NCI-H524 (cell line): Measurements from ENCODE around the gene METRN.

Source experiments
- DNase-seq, 2 experiments: peaks; one replicate each; lab custom pipeline; 2025; lab: John Stamatoyannopoulos, UW

Gene METRN

DNA sequence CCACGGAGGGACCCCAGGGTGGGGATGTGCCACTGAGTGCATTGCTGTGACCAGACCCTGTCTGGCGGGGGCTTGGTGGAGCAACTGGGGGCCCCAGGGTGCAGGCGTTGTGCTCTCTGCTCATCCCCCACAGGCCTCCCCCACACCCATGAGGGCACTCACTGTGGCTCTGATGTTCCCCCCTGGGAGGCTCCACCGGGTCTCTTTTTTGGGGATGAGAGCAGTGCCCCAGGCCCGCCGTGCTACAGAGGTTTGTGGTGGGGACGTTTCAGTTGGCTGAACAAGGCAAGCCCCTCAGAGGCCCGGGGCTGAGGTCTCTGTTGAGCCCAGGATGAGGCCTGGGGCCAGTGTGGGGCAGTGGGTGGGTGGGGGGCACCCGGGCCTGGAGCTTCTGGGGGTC, 8.8 kb downstream of the METRN start:
- DNase-seq = no peak

DNA sequence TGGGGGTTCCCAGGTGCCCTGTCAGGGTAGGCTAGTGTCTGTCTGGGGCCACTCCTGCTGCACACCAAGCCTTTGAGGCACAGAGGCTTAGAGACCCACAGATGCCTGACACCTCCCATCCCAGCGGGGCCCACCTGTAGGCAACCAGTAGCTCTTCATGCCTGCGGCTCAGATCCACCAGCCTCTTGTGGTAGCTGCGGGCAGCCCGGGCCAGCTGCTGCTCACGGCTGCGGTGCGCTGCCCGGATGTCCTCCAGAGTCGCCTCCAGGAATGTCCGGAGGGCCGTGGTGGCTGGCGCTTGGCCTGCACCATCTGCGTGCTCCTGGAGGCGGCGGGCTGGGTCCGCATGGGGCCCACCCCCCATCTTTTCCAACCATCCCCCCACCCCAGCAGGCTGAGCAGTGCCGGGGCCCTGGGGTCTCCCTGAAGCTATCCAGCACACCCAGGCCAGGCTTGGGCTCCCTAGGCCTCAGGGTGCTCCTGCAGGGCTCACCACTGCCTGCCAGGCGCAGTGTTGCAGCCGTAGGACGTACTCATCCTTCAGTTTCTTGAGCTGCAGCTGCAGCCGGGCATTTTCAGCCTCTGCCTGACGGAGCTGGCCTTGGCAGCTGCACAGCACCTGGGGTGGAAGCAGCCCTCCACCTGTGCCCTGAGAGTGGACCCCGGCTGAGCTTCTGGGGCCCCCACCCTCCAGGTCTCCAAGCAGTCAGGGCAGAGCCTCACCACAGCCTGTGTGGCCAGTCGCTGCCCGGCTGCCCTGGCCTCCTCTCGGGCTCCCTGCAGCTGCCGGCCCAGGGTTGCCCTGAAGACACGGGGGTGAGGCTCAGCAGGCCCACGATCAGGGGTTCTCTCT, 9.5 kb downstream of the METRN start:
- DNase-seq = no peak

DNA sequence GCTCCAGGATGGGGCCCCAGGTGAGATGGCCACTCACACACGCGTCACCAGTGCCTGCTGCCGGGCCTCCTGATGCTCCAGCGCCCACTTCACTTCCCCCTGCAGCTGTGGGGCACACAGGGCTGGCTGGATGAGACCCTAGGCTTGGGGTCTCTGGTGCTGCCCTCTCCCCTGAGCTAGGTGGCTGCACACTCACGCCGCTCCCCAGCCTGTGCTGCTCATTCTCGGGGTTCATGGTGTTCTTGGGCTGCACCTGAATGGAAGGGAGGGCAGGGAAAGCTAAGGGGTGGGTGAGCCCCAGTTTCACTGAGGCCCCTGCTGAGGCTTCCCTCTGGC, 10.1 kb downstream of the METRN start:
- DNase-seq = no peak

DNA sequence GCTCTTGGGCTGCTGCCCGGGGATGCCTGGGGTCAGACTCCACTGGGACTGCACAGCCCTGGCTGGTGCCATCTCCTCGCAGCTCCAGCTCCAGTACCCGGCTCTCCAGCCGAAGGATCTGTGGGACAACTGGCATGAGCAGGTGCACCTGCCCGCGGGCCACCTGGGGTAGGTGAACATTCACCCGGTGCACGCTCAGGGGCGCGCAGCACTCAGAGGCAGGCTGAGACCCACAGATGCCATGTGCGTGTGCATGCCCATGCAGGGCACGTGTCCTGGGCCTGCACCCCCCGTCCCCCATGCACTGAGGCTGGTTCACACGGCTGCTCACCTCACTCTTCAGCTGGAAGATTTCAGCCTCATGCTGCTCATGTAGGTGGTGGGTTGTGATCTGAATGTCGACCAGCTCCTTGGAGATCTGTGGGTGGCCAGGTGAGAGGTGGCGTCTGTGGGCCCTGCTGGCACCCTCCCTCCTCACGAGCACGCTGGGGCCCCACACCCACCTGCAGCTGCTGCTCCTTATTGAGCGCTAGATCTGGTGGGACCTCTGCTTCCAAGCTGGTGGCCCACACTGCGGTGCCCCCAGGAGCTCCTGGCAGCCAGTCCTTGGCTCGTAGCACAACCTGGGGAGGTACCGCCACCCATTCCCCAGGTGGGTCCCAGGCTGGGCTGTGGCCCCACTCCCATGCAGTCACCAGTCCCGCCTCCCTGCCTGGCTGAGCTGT, 10.7 kb downstream of the METRN start:
- no peak for DNase-seq

DNA sequence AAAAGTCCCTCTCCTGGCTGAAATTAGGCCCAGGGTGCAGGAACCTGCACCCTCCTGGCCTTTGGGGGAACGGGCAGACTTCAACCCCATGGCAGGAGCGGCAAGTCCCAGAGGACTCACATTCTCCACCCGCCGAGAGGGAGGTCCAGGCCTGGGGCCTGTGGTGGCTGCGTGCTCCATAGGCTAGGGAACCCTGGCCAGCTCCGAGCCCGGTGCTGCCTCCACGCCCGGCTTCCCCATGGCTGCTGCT, 11.2 kb downstream of the METRN start:
- no peak for DNase-seq

DNA sequence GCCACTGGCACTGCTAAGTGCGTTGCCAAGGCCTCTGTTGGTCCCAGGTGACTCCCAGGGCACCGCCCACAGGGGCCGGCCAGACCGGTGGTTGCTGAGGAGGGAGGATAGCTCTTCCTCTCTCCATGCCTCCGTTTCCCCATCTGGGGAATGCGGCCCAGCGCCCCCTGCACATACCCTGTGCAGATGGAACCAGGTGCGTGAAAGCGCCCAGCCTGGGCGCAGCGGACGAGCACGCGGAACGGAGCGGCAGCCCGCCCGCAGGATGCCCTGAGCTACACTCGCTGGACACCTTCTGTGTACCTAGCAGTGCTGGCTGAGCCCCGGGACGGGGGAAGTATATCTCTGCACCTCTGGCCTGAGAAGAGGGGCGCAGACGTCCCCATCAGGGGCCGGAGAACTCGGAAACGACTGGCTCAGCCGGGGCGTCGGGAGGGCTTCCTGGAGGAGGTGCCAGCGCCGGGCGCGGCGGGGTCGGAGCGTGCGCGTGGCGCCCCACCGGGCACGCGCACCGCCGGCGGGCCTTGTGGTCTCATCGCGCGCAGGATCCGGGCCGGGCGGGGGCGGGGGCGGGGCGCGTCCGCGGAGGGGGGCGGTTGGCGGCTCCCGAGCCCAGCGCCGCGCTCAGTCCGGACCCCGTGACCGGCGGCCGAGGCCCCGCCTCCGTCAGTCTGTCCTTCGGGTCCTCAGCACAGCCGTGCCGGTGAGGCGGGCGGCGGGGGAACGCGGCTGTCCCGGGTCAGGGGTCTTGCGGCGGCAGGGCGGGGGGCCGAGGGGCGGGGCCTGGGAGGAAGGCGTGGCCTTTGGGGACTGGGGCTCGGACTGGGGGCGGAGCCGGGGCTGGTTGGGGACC, 11.7 kb downstream of the METRN start, which contains the start of the genes CCDC78 and HAGHL:
Gene CCDC78 (minus strand): TSS at position 6 of the 853 bp plus-strand sequence. CDS start 76 bp downstream, outside the sequence.
Gene HAGHL (plus strand): TSS at position 669 of the 853 bp plus-strand sequence. CDS start 404 bp downstream, outside the sequence.
- DNase-seq = peak; percentile 42 to 76

DNA sequence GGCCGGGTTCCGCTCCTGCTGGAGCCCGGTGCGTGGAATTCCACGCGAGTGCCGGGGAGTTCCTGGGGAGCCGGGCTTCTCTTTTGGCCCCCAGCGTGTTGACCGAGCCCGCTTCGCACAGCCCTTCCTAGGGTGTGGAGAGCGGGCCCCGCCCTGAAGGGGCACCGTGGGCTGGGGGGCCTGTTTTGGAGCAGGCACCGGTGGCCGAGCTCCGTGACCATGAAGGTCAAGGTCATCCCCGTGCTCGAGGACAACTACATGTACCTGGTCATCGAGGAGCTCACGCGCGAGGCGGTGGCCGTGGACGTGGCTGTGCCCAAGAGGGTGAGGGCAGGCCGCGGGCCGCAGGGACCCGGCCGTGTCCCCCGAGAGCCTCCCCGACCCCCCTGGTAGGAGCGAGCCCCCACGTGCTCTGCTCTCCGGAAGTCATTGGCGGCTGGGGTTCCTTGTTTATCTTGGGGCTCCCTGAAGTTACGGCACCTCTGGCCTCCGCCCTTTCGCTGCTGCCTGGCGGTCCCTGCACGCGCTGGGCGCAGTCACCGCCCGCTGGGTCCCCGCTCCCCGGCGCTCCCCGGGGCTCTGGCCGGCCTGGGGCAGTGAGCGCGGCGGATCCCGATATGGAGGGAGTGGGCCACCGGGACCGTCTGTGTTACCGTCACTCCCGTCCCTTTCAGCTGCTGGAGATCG, 12.5 kb downstream of the METRN start:
- no peak for DNase-seq

DNA sequence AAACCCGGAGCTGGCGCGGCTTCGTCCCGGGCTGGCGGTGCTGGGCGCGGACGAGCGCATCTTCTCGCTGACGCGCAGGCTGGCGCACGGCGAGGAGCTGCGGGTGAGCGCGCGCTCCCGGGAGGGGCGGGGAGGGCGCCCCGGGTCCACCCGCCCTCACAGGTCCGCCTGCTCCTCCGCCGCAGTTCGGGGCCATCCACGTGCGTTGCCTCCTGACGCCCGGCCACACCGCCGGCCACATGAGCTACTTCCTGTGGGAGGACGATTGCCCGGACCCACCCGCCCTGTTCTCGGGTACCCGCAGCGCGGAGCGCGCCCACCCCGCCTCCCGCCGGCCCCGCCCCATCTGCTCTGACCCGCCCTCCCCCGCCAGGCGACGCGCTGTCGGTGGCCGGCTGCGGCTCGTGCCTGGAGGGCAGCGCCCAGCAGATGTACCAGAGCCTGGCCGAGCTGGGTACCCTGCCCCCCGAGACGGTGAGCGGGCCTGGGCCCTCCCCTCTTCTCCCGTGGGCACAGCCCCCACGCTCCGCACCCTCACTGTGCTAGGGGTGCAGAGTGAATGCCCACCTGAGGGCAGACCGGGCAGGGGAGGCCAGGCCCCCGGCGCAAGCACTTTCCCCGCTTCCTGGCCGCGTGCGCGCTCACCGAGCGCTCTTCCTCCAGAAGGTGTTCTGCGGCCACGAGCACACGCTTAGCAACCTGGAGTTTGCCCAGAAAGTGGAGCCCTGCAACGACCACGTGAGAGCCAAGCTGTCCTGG, 13.4 kb downstream of the METRN start:
- DNase-seq = peak; percentile 56 to 78

DNA sequence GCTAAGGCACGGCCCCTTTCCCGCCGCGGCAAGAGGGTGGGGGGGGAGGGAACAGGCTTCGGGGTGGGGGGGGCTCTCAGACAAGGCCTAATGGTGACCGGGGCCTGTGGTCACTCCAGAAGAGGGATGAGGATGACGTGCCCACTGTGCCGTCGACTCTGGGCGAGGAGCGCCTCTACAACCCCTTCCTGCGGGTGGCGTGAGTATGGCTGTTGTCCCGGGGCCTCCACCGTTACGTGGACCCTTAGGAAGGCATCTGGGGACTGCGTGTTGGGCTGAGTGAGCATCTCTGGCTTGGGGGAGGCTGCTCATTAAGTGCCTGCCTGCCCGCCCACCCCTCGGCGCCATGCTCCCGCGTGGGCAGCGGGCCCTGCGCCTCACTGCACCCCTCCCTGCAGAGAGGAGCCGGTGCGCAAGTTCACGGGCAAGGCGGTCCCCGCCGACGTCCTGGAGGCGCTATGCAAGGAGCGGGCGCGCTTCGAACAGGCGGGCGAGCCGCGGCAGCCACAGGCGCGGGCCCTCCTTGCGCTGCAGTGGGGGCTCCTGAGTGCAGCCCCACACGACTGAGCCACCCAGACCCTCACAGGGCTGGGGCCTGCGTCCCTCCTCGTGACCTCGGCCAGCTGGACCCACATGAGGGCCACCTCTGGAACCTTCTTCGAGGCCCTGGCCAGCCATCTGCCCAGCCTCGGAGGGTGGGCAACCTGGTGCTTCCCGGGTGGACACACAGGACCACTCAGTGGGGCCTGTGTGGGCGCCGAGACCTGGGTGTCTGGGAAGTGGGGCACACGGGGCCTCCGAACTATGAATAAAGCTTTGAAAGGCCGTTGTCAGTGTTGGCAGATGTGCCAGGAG, 14.2 kb downstream of the METRN start:
- DNase-seq = no peak

DNA sequence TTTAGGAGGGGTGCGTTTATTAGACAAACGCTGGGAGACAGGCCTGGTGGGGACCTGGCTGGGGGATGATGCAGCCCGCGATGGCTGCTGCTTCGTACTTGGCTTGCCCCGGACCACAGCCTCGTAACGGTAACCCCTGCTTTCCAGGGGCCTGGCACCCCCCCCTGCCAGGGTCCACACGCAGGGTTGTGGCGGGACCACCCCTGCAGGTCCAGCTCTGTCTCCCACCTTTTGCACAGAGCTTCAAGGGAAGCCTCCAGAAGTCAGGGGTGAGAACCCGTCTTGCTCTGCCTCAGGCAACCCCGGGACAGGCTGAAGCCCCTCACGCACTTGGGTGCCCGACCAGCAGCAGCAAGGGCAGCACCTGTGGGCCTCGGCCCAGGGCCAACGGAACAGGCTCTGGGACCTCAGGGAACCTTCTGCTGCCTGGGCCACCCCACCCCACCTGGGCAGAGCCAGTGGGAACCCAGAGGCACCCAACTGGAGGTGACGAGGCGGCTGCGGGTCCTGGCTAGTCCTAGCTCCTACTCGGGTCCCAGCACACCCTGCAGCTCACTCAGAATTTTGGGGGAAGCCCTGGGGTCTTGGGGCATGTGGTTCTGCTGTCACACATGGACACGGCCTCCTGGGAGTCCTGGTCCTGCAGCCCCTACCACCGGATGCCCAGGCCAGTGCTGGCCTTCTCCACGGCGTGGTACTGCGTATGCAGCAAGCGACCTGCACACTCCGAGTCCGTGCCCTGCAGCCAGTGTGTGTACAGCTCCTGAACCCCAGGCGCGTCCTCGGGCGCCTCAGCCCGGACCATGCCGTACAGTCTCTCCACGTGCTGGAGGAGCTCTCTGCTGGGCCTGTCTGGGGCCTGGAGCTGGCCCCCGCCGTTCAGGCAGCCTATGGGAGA, 15.1 kb downstream of the METRN start:
- no peak for DNase-seq

DNA sequence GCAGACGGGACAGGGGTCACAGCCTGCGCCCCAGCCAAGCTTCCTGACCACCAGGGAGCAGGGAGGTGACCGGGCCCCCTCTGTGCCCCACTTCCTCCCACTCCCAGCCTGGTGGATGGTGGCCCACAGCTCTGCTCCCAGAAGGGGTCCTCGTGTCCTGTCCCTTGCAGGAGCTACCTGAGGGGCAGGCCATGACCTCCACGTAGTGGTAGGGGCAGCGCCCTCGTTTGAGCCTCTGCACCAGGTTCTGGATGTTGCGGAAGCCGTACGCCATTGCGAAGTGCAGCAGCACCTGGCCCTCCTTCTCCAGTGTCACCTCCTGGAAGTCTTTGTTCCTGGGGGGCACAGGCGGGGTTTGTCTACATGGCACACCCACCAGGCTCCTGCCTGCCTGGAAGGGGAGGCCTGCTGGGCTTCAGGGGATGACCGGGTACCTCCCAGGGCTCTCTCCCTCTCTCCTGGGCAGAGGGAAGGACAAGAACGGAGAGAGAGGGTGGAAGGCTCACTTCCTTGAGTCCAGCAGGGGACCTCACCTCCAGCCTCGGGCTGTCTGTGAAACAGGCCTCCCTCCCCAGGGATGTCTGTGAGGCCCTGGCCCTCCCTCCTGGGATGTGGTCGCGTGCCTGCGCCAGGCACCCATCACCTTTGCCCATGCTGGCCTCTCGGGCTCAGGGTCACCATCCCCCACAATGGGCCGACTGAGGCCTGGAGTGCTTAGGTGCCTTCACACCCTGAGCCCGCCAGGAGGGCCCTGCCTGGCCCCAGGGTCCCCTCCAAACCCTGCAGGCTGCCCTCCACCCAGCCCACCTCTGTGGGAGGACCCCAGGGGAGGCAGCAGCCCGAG, 16.0 kb downstream of the METRN start:
- no peak for DNase-seq

DNA sequence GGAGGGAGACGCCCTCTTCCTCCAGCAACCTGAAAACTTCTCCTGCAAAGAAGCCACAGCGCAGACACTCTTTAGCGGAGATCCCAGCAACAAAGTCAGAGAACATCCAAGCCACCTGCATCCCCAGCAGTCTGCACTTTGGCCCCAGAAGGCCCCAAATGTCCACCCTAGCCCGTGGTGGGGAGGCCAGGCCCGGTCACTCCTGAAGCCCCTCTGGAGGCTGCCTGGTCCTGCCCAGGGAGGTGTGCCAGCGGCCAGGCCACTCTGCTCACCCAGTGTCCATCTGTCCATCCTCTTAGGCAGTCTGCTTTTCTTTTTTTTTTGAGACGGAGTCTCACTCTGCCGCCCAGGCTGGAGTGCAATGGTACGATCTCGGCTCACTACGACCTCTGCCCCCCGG, 17.4 kb downstream of the METRN start:
- DNase-seq = no peak

DNA sequence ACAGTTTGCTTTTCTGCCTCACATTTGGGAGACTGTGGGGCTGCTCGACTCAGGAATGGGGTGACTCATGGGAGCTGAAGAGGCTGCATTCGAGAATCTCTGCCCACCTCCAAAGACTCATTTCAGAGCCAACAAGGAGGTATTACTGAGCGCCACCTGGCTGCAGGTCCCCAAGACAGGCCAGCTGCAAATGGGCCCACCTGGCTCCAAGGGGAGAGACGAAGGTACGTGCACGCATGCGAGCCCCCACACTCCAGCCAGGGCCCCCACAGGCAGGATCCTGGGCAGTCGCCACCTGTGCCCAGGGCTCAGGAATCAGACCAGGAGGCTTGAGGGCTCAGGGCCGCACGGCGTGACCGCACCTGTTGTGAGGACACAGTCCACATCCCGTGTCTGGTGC, 18.0 kb downstream of the METRN start:
- no peak for DNase-seq

DNA sequence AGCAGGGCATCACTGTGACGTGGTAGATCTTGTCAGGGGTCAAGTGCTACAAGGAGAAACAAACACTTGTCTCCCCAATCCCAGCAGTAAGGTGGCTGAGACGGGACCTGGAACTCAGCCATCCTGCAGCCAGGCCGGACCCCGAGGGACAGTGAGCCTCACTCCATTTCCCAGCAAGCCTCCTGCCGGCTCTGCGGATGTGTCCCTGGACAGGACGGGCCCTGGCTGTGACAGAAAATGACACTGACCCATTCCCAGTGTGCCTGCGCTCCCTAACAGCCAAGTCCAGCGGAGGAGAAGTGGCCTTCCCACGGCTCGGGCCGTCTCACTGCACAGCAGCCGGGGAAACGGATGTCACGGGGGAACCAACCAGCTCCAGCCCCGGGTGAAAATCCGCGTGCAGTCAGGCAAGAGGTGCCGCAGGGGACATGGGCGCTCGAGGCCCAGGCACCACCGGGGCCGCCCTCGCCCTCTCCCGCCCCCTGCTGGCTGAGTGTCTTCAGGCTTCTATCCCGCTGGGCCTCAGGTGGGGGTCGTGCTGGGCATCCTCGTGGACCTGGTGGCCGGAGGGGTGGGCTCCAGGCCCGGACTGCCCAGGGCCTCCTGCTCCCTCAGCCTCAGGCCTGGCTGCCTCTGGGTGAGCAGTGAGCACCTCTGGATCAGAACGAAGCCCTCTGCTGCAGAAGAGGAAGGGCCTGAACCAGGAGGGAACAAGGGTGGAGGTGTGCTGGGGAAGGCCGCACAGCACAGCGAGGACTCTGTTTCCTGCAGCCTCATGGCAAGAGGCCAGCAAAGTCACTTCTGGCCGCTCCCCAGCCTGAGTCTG, 18.7 kb downstream of the METRN start:
- no peak for DNase-seq

DNA sequence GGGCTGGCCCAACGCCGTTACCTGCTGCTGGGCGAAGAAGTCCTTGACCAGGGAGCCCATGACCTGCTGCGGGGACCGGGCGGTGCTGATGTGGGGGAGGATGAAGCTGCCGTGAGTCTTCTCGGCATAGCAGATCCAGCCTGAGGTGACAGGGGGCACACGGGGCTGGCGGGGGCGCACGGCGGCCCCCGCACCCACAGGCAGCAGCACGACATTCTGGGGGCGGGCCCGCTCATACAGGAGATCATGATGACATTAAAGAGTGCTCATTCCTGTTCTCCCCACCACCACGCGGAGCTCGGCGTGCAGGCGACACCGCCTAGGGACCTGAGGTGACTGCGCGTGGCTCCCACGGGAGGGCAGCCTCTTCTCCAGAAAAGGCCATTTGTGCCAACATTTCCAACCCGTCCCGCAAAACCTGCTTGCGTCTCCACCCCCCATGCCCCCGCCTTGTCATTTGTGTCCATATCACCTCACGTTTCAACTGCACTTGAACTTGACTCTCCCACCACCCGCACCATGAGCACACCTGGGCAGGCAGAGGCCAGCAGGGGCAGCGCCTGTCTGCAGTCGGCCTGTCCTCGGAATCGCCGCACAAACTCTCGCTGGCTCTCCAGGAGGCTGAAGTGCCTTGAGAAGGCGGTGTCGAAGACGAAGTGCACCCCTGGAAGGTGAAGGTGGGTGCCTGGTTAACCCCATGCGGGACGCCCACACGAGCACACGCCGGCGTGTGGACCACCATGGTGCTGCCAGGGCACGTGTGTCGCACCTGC, 19.5 kb downstream of the METRN start:
- no peak for DNase-seq

DNA sequence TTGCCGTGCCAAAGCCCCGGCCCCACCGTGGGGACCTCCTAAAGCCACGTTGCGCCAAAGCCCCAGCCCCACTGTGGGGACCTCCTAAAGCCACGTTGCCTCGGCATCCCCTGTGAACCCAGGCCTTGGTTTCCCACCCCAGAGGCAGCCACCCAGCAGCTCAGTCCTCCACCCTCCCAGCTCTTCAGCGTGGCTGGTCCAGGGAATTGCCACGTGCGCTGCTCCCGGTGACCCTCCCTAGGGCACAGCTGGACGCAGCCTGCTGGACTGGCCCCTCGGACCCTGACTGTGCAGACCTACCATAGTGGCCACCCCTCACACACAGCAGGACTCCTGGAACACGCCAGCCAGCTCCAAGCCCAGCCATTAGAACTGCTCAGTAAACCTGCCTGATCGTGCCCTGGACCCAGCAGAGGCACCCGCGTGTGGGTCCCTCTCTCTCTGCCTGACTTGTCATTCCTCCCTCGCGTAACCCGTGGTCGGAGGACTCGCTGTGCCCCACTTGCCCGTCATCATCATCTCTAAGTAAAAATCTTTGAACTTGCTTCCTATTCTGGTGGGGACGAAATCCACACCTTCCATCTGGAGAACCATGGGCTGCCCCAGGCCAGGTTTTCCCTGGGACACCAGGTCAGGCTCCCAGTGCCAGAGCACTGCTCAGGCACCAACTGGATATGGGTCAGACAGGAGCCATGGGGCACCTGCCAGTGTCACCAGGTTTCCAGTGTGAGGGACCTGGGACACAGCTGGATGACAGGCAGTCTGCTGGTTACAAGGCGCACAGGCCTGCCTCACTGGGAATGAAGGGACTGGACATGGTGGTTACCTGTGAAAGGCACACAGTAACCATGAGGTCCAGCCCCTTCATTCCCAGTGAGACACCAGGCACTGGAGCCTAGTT, 20.3 kb downstream of the METRN start:
- no peak for DNase-seq
